AG09319 (cell line): Measurements from ENCODE around the gene FXYD1.

ENCODE experiments used
- DNase-seq: peaks from one replicate; pipeline ENCODE4 v3.0.0-alpha.2; 2010; ENCODE audit warnings: low read depth; ENCODE audit errors: extremely low read depth
- CTCF ChIP-seq: IDR thresholded peaks from 2 replicates; pipeline ENCODE4 v1.5.1; 2011; ENCODE audit warnings: low read depth, mild to moderate bottlenecking, inconsistent platforms, low read length, moderate library complexity

The FXYD1 gene

GRCh38 chr19:35171730-35172129, 33.1 kb downstream of the FXYD1 start:
- TF ChIP-seq CTCF: no peak

GRCh38 chr19:35174226-35174625, 35.6 kb downstream of the FXYD1 start:
- no peak for DNase-seq
- TF ChIP-seq CTCF: no peak

More at GRCh38 chr19:35171730-35172129, 33.1 kb downstream of the FXYD1 start:
- no peak for DNase-seq

GRCh38 chr19:35176181-35176570, 37.6 kb downstream of the FXYD1 start:
- no peak for TF ChIP-seq CTCF
- DNase-seq: no peak

DNA sequence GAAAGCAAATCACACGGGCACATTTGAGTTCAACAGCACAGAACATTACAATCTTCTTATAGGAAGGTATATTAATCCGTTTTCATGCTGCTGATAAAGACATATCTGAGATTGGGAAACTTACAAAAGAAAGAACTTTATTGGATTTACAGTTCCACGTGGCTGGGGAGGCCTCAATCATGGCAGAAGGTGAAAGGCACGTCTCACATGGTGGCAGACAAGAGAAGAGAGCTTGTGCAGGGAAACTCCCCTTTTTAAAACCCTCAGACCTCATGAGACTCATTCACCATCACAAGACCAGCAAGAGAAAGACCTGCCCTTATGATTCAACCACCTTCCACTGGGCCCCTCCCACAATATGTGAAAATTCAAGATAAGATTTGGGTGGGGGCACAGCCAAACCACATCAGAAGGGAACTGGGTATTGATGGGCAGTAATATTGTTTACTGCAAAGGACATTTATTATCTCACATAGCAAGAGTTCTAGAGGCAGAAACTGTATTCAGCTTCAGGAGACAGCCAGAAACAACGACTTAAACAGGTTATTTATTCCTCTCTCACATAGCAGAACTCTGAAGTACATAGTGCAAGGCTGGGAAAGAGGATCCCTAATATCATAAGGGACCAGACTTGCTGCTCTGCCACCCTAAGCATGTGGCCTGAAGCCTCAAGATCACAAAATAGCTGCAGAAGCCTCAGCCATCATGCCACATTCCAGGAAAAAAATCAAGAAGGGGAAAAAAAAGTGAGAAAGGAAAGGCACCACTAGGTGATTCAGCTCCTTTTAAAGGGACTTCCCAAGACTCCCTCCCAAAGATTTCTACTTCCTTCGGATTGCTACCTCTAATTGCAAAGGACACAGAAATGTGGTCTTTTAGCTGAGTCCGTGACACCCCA, 39.0 kb downstream of the FXYD1 start:
- no peak for DNase-seq

DNA sequence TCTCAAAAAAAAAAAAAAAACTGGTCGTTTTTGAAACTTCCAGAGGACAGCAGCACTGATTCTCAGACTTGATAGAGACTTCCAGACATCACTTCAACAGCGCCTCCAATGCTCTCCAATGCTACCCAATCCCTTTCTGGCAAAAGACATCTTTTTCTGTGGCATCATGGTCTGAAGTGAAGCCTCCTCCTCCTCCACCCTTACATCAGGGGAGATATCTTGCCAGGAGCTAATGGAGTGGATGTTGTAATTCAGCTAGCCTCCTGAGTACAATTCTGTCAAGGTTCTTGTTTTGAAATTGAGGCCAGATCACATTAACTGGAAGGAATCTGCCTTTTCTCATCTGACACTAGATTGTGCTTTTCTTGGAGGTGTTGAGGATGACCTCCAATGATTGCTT, 40.1 kb downstream of the FXYD1 start:
- no peak for DNase-seq
- no peak for TF ChIP-seq CTCF

More for the DNA sequence above, 39.0 kb downstream of the FXYD1 start:
- TF ChIP-seq CTCF: no peak

DNA sequence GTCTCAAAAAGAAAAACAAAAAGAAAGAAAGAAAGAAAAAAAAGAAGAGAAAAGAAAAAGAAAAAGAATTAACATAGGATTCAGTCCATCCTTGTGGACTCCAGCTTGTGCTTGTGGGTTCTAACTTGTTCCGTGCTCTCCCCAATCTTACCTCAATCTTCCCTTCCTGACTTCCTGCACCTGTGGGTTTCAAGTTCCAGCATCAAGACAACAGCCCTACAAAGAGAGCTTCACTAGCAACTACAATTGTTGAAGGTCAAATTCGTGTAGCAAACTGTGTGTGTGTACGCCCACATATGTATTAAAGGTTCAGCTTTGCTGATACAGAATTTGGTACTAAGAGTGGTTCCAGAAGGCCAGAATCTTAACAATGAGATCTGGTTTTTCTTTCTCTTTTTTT, 41.2 kb downstream of the FXYD1 start:
- TF ChIP-seq CTCF: no peak

DNA sequence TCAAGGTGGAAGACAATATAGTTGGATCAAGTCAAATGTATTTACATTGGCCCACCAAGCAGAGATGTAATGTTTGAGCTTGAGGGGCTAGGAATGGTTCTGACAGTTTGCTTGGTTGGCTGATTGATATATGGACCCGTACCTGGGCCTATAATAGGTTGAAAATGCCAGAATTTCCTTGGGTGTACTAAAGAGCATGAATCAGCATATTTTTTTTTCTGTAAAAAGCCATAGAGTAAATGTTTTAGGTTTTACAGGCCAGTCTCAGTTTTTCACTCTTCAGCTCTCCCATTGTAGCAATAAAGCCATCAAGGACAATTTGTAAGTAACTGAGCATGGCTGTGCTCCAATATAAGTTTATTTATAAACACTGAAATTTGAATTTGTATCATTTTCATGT, 42.8 kb downstream of the FXYD1 start:
- DNase-seq: no peak
- TF ChIP-seq CTCF: no peak

More for the DNA sequence above, 41.2 kb downstream of the FXYD1 start:
- no peak for DNase-seq
